BLaER1 treated with 17β-estradiol and CSF1 and Interleukin-3, amounts not matched to agents 10 nM and 100 nM (cell line): ENCODE results near the gene SELENOF.
"Not testable (repeated sequence)": the region's sequence is repeated elsewhere in the genome, so short reads cannot be mapped to it uniquely, and the experiment has no call there.

Source experiments
- H3K27ac ChIP-seq, 11 experiments: shearing (Covaris generic); formaldehyde crosslinking; 2 replicates each; pipeline ENCODE4 v1.8.1; 2022
- H3K27me3 ChIP-seq, 11 experiments: shearing (Covaris generic); formaldehyde crosslinking; 2 replicates each; pipeline ENCODE4 v1.8.1; 2022
- H3K36me3 ChIP-seq, 11 experiments: shearing (Covaris generic); formaldehyde crosslinking; 2 replicates each; pipeline ENCODE4 v1.8.1; 2022
- H3K4me1 ChIP-seq, 10 experiments: shearing (Covaris generic); formaldehyde crosslinking; 2 replicates each; pipeline ENCODE4 v1.8.1; 2022
- H3K4me2 ChIP-seq, 11 experiments: shearing (Covaris generic); formaldehyde crosslinking; 2 replicates each; pipeline ENCODE4 v1.8.1; 2022
- H3K4me3 ChIP-seq, 10 experiments: shearing (Covaris generic); formaldehyde crosslinking; 2 replicates each; pipeline ENCODE4 v1.8.1; 2022
- H3K9ac ChIP-seq, 11 experiments: shearing (Covaris generic); formaldehyde crosslinking; 2 replicates each; pipeline ENCODE4 v1.8.1; 2022
- H3K9me3 ChIP-seq, 11 experiments: shearing (Covaris generic); formaldehyde crosslinking; replicated peaks in 1 of 11; 2 replicates each; pipeline ENCODE4 v1.8.1; 2022
- H4K20me1 ChIP-seq, 11 experiments: shearing (Covaris generic); formaldehyde crosslinking; 2 replicates each; pipeline ENCODE4 v1.8.1; 2022
- Cebpa-rat ChIP-seq, 11 experiments: shearing (Covaris generic); IDR thresholded peaks; 2 replicates each; pipeline ENCODE4 v1.8.1; 2022

SELENOF gene

DNA sequence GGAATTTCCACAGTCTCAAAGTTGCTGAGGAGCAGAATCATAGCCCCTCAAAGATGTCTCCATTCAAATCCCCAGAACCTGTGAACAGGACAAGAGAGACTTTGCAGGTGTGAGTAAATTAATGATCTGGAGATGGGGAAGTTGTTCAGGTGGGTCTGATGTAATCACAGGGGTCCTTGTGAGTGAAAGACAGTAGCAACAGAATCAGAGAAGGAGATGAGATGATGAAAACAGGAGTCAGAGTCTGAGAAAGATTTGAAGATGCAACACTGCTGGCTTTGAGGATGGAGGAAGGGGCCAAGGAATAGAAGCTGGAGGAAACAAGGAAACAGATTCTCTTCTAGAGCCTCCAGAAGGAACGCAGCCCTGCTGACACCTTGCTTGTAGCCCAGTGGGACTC, 81.5 kb downstream of the SELENOF start:
- H4K20me1 ChIP-seq = no peaks in the 10 kb centered on the region
- peak overlapping the region in 5 of 11 experiments; percentile 2 to 29 (median 11); a peak in 4 of 22 replicates for H3K27ac ChIP-seq
- no peaks in the 10 kb centered on the region for H3K27me3 ChIP-seq
- peak overlapping the region in 3 of 11 experiments; percentile 38 to 55 (median 44); a peak in 5 of 22 replicates for H3K4me2 ChIP-seq
- no peak overlapping the region; a peak in 1 of 22 replicates for H3K9ac ChIP-seq
- TF ChIP-seq Cebpa-rat (IDR thresholded peaks at IDR 0.05) = no peak
- H3K4me1 ChIP-seq = peaks cover 22 to 60% (median 32%) of the 10 kb centered on the region in 10 experiments
- H3K9me3 ChIP-seq = 0 out of 22 replicates have a peak, but pooled peaks cover 0 to 2% (median 0%) of the 10 kb centered on the region in 11 experiments
- H3K4me3 ChIP-seq = no peak overlapping the region
- no peaks in the 10 kb centered on the region for H3K36me3 ChIP-seq

- Histone ChIP-seq H3K4me2 (peak overlapping the region; percentile 35 to 75 (median 49); a peak in 18 of 22 replicates), H3K9me3 (peaks cover 0 to 8% (median 0%) of the 10 kb centered on the region in 11 experiments; a peak in 1 of 22 replicates)
These were observed 84.6 kb downstream of the SELENOF start for GRCh38 chr1:86829321-86829720.

DNA sequence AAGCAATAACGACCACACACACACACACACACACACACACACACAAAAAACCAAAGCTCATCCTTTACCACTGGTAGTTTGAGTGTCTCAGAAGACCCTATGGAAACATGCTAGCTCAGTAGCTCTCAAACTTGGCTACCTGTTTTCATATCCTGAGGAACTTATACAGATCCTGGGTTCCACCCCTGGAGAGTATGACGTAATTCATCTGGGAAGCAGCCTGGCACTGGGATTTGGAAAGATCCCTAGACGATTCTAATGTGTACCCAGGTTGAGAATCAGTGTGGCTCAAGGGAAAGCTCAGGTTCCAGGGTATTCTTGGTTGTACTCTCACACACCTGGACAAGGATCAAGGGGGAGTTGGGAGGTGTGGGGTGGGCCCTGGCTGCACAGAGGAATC, 85.9 kb downstream of the SELENOF start:
- Histone ChIP-seq H4K20me1 (no peaks in the 10 kb centered on the region), H3K27ac (peak overlapping the region in 6 of 11 experiments; percentile 39 to 74 (median 68); a peak in 10 of 22 replicates), H3K27me3 (no peaks in the 10 kb centered on the region), H3K4me1 (peaks cover 30 to 74% (median 35%) of the 10 kb centered on the region in 10 experiments), H3K9me3 (peaks cover 0 to 8% (median 0%) of the 10 kb centered on the region in 11 experiments; a peak in 1 of 22 replicates), H3K4me3 (no peak overlapping the region), H3K4me2 (peak overlapping the region in 10 of 11 experiments; percentile 30 to 75 (median 50); a peak in 16 of 22 replicates), H3K36me3 (no peaks in the 10 kb centered on the region), H3K9ac (peak overlapping the region in 1 of 11 experiments; percentile 29; a peak in 1 of 22 replicates)
- no peak for TF ChIP-seq Cebpa-rat (IDR thresholded peaks at IDR 0.05)

More at GRCh38 chr1:86829321-86829720, 84.6 kb downstream of the SELENOF start:
- no peaks in the 10 kb centered on the region for H3K36me3 ChIP-seq
- H3K27me3 ChIP-seq = no peaks in the 10 kb centered on the region
- peaks cover 33 to 79% (median 37%) of the 10 kb centered on the region in 10 experiments for H3K4me1 ChIP-seq
- TF ChIP-seq Cebpa-rat (IDR thresholded peaks at IDR 0.05) = peak in 1 of 11 experiments; percentile 47; a peak in 2 of 22 replicates
- peak overlapping the region in 4 of 11 experiments; percentile 2 to 46 (median 20); a peak in 10 of 22 replicates for H3K9ac ChIP-seq
- H4K20me1 ChIP-seq = no peaks in the 10 kb centered on the region
- no peak overlapping the region for H3K4me3 ChIP-seq
- peak overlapping the region; percentile 14 to 74 (median 59); a peak in 19 of 22 replicates for H3K27ac ChIP-seq

DNA sequence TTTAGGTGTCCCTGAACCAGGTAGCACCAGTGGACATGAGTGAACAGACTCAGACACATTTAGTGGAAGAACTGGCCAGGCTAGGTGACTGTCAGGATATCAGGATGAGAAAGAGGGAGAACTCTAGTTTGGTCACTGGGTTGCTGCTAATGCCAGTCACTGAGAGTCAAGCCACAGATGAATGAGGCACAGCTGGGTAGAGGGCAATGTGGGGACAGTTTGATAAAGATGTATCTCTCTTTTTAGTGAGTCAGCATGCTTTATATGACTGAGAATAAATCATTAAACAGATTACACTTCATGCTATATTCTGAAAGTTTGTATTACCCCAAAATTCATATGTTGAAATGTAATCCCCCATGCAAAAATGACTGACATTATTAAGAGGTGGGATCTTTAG, 87.1 kb downstream of the SELENOF start:
- peak overlapping the region in 4 of 11 experiments; percentile 14 to 38 (median 33); a peak in 5 of 22 replicates for H3K27ac ChIP-seq
- no peak for TF ChIP-seq Cebpa-rat (IDR thresholded peaks at IDR 0.05)
- peak overlapping the region in 8 of 11 experiments; percentile 11 to 51 (median 38); a peak in 9 of 22 replicates for H3K4me2 ChIP-seq
- no peaks in the 10 kb centered on the region for H4K20me1 ChIP-seq
- H3K9me3 ChIP-seq = peaks cover 0 to 8% (median 0%) of the 10 kb centered on the region in 11 experiments; a peak in 1 of 22 replicates
- no peak overlapping the region for H3K9ac ChIP-seq
- H3K27me3 ChIP-seq = no peaks in the 10 kb centered on the region
- no peaks in the 10 kb centered on the region for H3K36me3 ChIP-seq
- no peak overlapping the region for H3K4me3 ChIP-seq
- H3K4me1 ChIP-seq = peaks cover 33 to 72% (median 35%) of the 10 kb centered on the region in 10 experiments

DNA sequence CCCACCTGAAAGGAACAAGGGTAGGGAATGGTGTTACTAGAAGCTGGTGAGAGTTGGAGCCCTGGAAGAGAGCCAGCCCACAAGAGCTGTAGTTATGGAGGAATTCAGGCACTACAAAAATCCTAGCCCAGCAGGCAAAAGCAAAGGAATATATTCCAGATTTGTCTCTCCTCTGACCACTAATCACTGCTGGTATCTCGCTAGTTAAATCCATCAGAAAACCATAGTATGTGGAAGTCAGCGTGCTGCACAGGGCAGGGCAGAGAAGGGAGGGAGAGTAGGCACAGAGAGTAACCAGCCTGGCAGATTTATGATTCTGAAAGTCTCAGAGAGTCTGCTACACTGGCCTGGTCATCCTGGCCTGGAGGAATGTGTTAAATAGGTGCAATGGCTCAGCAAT, 88.6 kb downstream of the SELENOF start:
- TF ChIP-seq Cebpa-rat (IDR thresholded peaks at IDR 0.05) = no peak
- Histone ChIP-seq H3K4me3 (no peak overlapping the region), H3K4me2 (no peak overlapping the region), H4K20me1 (no peaks in the 10 kb centered on the region), H3K36me3 (no peaks in the 10 kb centered on the region), H3K27ac (no peak overlapping the region), H3K9ac (no peak overlapping the region), H3K27me3 (no peaks in the 10 kb centered on the region), H3K4me1 (peaks cover 33 to 60% (median 35%) of the 10 kb centered on the region in 10 experiments), H3K9me3 (peaks cover 0 to 18% (median 0%) of the 10 kb centered on the region in 11 experiments; a peak in 1 of 22 replicates)

- H3K36me3 ChIP-seq = no peaks in the 10 kb centered on the region
- no peaks in the 10 kb centered on the region for H3K27me3 ChIP-seq
- peaks cover 0 to 22% (median 0%) of the 10 kb centered on the region in 11 experiments; a peak in 1 of 22 replicates for H3K9me3 ChIP-seq
- TF ChIP-seq Cebpa-rat (IDR thresholded peaks at IDR 0.05) = no peak
- H3K4me2 ChIP-seq = no peak overlapping the region
- H4K20me1 ChIP-seq = no peaks in the 10 kb centered on the region
- no peak overlapping the region for H3K4me3 ChIP-seq
- H3K27ac ChIP-seq = no peak overlapping the region
- peaks cover 23 to 46% (median 27%) of the 10 kb centered on the region in 10 experiments for H3K4me1 ChIP-seq
- H3K9ac ChIP-seq = no peak overlapping the region
These were observed 90.0 kb downstream of the SELENOF start for GRCh38 chr1:86823821-86824500.

GRCh38 chr1:86823386-86823785, 90.5 kb downstream of the SELENOF start:
- TF ChIP-seq Cebpa-rat (IDR thresholded peaks at IDR 0.05) = no peak
- no peaks in the 10 kb centered on the region for H4K20me1 ChIP-seq
- H3K27me3 ChIP-seq = no peaks in the 10 kb centered on the region
- H3K4me1 ChIP-seq = peaks cover 17 to 40% (median 22%) of the 10 kb centered on the region in 10 experiments
- peaks cover 0 to 22% (median 0%) of the 10 kb centered on the region in 11 experiments; a peak in 1 of 22 replicates for H3K9me3 ChIP-seq
- H3K9ac ChIP-seq = no peak overlapping the region
- H3K4me2 ChIP-seq = no peak overlapping the region
- H3K36me3 ChIP-seq = no peaks in the 10 kb centered on the region
- H3K4me3 ChIP-seq = no peak overlapping the region
- H3K27ac ChIP-seq = no peak overlapping the region

DNA sequence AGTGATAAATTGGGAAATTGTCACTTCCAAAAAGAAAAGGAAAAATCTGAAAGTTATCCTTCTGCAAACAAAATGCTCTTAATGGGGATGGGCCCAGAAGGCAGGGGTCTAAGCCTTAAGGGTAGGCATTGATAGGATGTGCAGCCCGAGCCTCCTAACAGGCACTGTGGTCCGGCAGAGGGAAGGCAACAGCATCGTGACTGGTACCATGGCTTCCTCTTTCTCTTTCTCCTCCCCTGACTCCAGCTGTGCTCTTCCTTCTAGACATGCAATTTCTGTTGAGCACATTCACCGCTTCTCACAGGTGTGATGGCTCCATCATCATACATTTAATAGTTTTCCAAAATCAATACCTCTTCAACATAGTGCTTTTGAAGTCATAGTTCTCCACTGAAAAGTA, 91.5 kb downstream of the SELENOF start:
- H3K27ac ChIP-seq = no peak overlapping the region
- peaks cover 0 to 21% (median 0%) of the 10 kb centered on the region in 11 experiments; a peak in 1 of 22 replicates for H3K9me3 ChIP-seq
- no peaks in the 10 kb centered on the region for H4K20me1 ChIP-seq
- H3K4me2 ChIP-seq = peak overlapping the region in 3 of 11 experiments; percentile 25 to 40 (median 27); a peak in 5 of 22 replicates
- H3K4me3 ChIP-seq = no peak overlapping the region
- H3K36me3 ChIP-seq = no peaks in the 10 kb centered on the region
- peaks cover 8 to 33% (median 14%) of the 10 kb centered on the region in 10 experiments for H3K4me1 ChIP-seq
- H3K27me3 ChIP-seq = no peaks in the 10 kb centered on the region
- no peak overlapping the region for H3K9ac ChIP-seq
- TF ChIP-seq Cebpa-rat (IDR thresholded peaks at IDR 0.05) = no peak

GRCh38 chr1:86821956-86822355, 92.0 kb downstream of the SELENOF start:
- Histone ChIP-seq H3K4me1 (peaks cover 4 to 33% (median 9%) of the 10 kb centered on the region in 10 experiments; a peak in 17 of 20 replicates), H3K9me3 (0 out of 22 replicates have a peak, but pooled peaks cover 0 to 16% (median 0%) of the 10 kb centered on the region in 11 experiments), H3K27me3 (no peaks in the 10 kb centered on the region), H3K9ac (no peak overlapping the region), H3K4me3 (no peak overlapping the region), H4K20me1 (no peaks in the 10 kb centered on the region), H3K4me2 (peak overlapping the region in 1 of 11 experiments; percentile 27; a peak in 4 of 22 replicates), H3K27ac (no peak overlapping the region), H3K36me3 (no peaks in the 10 kb centered on the region)
- no peak for TF ChIP-seq Cebpa-rat (IDR thresholded peaks at IDR 0.05)

DNA sequence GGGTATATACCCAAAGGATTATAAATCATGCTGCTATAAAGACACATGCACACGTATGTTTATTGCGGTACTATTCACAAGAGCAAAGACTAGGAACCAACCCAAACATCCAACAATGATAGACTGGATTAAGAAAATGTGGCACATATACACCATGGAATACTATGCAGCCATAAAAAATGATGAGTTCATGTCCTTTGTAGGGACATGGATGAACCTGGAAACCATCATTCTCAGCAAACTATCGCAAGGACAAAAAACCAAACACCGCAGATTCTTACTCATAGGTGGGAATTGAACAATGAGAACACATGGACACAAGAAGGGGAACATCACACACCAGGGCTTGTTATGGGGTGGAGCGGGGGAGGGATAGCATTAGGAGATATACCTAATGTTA, 94.0 kb downstream of the SELENOF start:
- H3K4me3 ChIP-seq, H4K20me1 ChIP-seq, H3K27me3 ChIP-seq, H3K9ac ChIP-seq, H3K27ac ChIP-seq, H3K36me3 ChIP-seq, H3K4me2 ChIP-seq: not testable (repeated sequence)
- 0 out of 22 replicates have a peak, but pooled peaks cover 0 to 13% (median 0%) of the 10 kb centered on the region in 11 experiments for H3K9me3 ChIP-seq
- peaks cover 0 to 20% (median 7%) of the 10 kb centered on the region in 10 experiments; a peak in 9 of 20 replicates for H3K4me1 ChIP-seq

- peaks cover 0 to 15% (median 3%) of the 10 kb centered on the region in 10 experiments; a peak in 9 of 20 replicates for H3K4me1 ChIP-seq
- not testable (repeated sequence) for H3K9ac ChIP-seq, H3K36me3 ChIP-seq, H3K27me3 ChIP-seq, H3K27ac ChIP-seq, H3K4me3 ChIP-seq, H4K20me1 ChIP-seq
- H3K4me2 ChIP-seq = peak overlapping the region in 3 of 11 experiments; percentile 7 to 43 (median 23); a peak in 4 of 22 replicates
- peaks cover 0 to 19% (median 0%) of the 10 kb centered on the region in 11 experiments; a peak in 3 of 22 replicates for H3K9me3 ChIP-seq
These were observed 96.6 kb downstream of the SELENOF start for GRCh38 chr1:86817246-86817826.

GRCh38 chr1:86814118-86814517, 99.8 kb downstream of the SELENOF start:
- peaks cover 0 to 15% (median 0%) of the 10 kb centered on the region in 11 experiments; a peak in 3 of 22 replicates for H3K9me3 ChIP-seq
- peaks cover 0 to 17% (median 0%) of the 10 kb centered on the region in 10 experiments; a peak in 3 of 20 replicates for H3K4me1 ChIP-seq
- not testable (repeated sequence) for H3K27me3 ChIP-seq, H3K9ac ChIP-seq, H3K36me3 ChIP-seq, H3K4me2 ChIP-seq, H3K27ac ChIP-seq, H3K4me3 ChIP-seq, H4K20me1 ChIP-seq
